DOHH2 (cell line): Measurements from ENCODE around the gene VTN.

Experiments
- EZH2phosphoT487 ChIP-seq: fragments of 200-600 bp; sonication (generic); IDR thresholded peaks from 2 replicates; pipeline ENCODE4 v1.6.1; 2017; ENCODE audit warnings: borderline replicate concordance, mild to moderate bottlenecking, antibody characterized with exemption, low read length, moderate library complexity, mixed read lengths
- TF ChIP-seq, protein P1 (sequence below): fragments of 200-600 bp; sonication (generic); IDR thresholded peaks from one replicate; pipeline ENCODE4 v1.5.1; 2014; ENCODE audit warnings: antibody characterized with exemption, mild to moderate bottlenecking, low read depth, low read length; ENCODE audit not compliant: poor library complexity, severe bottlenecking

DNA sequence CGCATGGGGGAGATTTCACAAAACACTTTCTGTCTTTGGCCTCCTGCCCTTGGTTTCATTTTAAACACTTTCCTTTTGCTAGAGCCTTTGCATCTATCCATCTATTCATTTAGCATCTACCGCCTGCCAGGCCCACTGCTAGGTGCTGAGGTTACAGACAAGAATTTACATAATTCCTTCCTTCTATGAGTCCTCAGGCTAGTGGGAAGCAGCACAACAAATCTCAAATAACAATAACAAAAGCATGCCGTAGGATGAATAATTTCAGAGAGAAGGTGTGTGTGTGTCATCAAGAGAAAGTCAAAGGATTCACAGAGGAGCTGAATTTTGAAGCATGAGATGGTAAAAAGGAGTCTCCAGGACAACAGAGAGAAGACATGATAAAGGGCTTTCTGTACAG, 42.0 kb upstream of the VTN start:
- TF ChIP-seq, protein P1, sequence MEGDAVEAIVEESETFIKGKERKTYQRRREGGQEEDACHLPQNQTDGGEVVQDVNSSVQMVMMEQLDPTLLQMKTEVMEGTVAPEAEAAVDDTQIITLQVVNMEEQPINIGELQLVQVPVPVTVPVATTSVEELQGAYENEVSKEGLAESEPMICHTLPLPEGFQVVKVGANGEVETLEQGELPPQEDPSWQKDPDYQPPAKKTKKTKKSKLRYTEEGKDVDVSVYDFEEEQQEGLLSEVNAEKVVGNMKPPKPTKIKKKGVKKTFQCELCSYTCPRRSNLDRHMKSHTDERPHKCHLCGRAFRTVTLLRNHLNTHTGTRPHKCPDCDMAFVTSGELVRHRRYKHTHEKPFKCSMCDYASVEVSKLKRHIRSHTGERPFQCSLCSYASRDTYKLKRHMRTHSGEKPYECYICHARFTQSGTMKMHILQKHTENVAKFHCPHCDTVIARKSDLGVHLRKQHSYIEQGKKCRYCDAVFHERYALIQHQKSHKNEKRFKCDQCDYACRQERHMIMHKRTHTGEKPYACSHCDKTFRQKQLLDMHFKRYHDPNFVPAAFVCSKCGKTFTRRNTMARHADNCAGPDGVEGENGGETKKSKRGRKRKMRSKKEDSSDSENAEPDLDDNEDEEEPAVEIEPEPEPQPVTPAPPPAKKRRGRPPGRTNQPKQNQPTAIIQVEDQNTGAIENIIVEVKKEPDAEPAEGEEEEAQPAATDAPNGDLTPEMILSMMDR, result no peak
- no peak for TF ChIP-seq EZH2phosphoT487
